22Rv1 (cell line): ENCODE data around the gene TIE1.

ENCODE experiments used
- H3K27ac ChIP-seq: fragments of 450-650 bp; 2 replicates; pipeline ENCODE4 v1.5.1; 2017
- ZFX ChIP-seq: fragments of 450-650 bp; IDR thresholded peaks from 2 replicates; pipeline ENCODE4 v1.6.1; 2017; ENCODE audit warnings: antibody characterized with exemption, borderline replicate concordance
- TF ChIP-seq, protein P1 (sequence below): fragments of 450-650 bp; IDR thresholded peaks from 2 replicates; pipeline ENCODE4 v1.5.1; 2017; ENCODE audit warnings: mild to moderate bottlenecking

The TIE1 gene

DNA sequence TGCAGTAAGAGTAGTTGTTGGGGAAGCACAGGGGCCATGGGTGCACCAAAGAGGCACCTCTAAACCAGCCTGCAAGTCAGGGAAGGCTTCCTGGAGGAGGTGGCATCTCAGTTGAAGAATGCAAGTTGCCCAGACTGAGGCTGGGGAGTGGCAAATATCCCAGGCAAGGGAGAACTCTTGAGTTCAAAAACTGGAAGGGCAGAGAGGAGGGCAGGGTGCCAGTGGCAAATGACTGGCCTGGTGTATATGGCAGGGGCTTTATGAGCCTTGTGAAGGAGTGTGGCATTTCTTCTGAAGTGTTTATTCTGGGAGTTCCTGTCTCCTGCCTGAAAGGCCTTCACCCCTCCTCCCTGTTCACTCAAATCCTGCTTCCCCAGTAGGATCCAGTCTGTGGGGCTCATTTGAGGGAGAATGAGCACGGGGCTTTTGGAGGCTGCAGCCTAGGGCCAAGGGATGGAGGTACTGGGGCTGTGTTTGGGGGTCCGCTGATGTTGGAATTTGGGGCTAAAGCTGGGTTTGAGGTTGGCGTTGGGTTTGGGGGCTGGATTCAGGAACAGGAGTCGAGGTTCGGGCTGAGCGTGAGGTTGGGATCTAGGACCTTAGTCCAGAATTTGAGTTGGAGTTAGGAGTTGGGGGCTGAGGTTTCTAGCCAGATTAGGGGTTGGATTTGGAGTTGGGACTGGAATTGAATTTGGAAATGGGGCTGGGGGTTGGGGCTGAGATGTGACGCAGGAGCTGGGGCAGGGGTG is 31.0 kb upstream of the TIE1 start, which contains the start of gene TMEM125:
Gene TMEM125, plus strand, starts transcription at position 357 of the 749 bp plus-strand sequence. CDS start 2,740 bp downstream, outside the sequence.
- H3K27ac ChIP-seq, result peak within 1 kb of the TSS; percentile 47
- TF ChIP-seq, protein P1, sequence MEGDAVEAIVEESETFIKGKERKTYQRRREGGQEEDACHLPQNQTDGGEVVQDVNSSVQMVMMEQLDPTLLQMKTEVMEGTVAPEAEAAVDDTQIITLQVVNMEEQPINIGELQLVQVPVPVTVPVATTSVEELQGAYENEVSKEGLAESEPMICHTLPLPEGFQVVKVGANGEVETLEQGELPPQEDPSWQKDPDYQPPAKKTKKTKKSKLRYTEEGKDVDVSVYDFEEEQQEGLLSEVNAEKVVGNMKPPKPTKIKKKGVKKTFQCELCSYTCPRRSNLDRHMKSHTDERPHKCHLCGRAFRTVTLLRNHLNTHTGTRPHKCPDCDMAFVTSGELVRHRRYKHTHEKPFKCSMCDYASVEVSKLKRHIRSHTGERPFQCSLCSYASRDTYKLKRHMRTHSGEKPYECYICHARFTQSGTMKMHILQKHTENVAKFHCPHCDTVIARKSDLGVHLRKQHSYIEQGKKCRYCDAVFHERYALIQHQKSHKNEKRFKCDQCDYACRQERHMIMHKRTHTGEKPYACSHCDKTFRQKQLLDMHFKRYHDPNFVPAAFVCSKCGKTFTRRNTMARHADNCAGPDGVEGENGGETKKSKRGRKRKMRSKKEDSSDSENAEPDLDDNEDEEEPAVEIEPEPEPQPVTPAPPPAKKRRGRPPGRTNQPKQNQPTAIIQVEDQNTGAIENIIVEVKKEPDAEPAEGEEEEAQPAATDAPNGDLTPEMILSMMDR, result no peak
- no peak for TF ChIP-seq ZFX

DNA sequence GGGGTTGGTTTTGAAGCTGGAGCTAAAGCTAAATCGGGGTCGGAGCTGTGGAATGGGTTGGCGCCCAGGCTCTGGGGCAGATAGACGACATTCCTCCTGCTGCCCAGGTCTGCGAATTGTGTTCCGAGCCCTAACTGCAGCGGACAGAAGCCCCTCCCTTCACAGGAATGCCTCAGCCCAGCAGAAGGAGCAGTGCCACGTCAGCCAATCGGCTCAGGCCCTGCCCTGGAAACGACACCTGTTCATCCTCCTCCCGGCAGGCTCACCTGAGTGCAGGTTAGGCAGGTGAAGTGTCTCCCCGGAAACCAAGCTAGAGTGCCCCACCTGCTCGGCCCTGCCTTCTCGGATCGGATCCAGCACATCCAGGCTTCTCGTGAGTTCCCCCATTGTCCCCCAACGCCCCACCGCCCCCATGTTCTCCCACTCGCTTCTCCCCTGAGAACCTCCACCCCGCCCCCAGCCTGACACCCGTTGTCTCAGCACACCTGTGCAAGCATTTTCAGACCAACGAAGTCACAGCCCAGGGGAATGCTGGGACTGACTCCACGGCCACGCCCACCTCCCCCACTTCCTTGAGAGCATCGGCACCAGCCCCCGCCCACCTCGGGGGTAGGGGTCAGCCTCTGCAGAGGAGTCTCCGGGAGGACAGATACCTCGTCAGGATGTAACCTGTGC is 30.2 kb upstream of the TIE1 start:
- TF ChIP-seq, protein P1, result no peak
- TF ChIP-seq ZFX, result no peak
- peak overlapping the region; percentile 47 for H3K27ac ChIP-seq

DNA sequence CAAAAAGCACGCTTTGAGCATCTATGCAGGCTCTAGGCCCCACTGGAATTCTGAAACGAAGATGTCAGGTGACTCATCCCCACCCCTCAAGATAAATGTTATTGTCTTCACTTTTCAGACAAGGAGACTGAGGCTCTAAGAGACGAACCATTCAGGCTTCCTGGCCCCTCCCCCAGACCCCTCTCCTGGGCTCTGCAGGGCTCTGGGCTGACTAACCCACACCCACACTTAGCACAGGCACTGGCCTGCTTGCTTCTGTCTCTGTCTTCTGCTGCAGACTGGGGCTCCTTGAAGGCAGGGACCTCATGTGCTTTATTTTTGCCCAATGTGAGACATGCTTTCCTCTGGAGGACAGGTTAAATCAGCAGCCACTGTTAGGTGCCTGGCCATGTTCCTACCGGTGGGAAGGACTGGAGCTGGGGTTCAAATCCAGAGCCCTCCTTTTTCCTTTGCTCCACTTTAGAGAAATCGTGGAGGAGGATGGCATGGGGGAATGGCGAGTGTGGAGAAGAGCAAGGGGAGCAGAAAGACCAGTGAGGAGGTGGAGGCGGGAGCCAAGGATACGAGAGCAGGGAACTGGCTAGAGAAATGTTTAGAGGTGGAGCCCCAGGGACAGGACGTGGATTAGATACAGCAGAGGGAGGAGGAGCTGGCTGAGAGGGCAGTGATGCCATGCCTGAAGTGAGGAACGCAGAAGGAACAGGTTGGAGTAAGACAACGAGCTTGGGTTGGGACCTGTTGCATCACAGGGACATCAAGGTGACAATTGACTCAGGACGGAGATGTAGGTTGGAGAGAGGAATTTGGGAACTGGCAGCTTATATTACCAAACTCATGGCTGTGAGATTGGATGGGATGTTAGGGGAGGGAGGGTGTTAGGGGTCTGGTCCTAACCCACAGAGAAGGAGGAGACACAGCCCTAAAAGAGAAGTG is 29.3 kb upstream of the TIE1 start:
- no peak for TF ChIP-seq ZFX
- TF ChIP-seq, protein P1, result no peak
- peak overlapping the region; percentile 47 for H3K27ac ChIP-seq

DNA sequence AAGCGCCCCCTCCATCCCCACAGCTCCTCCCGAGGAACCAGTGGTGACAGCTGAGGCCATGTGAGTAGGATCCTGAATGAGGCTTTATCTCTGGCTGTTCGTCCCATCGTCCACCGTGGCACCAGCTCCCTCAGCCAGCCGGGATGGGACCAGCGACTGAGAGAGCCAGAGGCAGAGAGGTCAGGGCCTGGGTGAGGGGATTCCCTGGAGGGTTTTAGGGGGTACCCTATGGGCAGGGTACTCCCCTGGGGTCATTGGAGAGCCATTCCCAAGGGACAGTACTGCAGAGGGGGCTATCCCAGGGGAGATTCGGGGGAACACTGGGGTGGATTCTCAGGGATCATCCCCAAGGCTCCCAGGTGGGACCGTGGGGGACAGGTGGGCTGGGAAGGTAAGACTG is 28.6 kb upstream of the TIE1 start:
- TF ChIP-seq, protein P1, result no peak
- TF ChIP-seq ZFX, result no peak
- H3K27ac ChIP-seq, result no peak overlapping the region

- H3K27ac ChIP-seq, result no peak overlapping the region
- TF ChIP-seq, protein P1, result no peak
- no peak for TF ChIP-seq ZFX
Measured at GRCh38 chr1:43272576-43273571, 27.9 kb upstream of the TIE1 start.

DNA sequence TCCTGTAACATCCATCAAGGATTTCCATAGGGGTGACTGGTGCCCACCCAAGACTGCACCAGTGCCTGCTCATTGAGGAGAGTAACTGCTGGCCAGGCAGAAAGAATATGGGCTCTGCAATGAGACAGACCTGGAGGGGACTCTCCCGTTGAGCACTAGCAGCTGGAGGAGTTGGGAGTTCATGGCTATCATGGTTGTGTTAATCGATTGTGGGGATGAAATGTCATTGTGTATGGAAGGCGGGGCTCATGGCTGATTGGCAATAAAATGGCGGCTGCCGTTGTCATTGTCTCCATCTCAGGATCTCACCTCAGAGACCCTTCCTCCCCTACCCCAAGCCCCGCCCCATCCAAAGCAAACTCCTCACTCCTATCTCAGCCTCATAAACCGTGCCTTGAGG is 27.1 kb upstream of the TIE1 start:
- TF ChIP-seq, protein P1, result no peak
- no peak for TF ChIP-seq ZFX
- H3K27ac ChIP-seq, result no peak overlapping the region
